Mesenchymal stem cell (in vitro differentiated cells and primary cell): ENCODE results near the gene ASCC1.

Source experiments
- DNase-seq: peaks from one replicate; pipeline ENCODE4 v3.0.0-alpha.2; 2013
- H2AFZ ChIP-seq: one replicate; pipeline ENCODE4 v1.6.1; 2013; ENCODE audit warnings: low read depth, mild to moderate bottlenecking, control low read depth, inconsistent platforms, low read length, moderate library complexity
- H2AK5ac ChIP-seq: 2 replicates; pipeline ENCODE4 v1.6.1; 2013; ENCODE audit warnings: low read length, moderate library complexity, mild to moderate bottlenecking, inconsistent platforms; ENCODE audit not compliant: severe bottlenecking
- H2BK120ac ChIP-seq: one replicate; pipeline ENCODE4 v1.6.1; 2013; ENCODE audit warnings: low read depth, mild to moderate bottlenecking, inconsistent platforms, low read length, moderate library complexity
- H2BK12ac ChIP-seq, 2 experiments: one replicate each; pipeline ENCODE4 v1.6.1; 2013; ENCODE audit warnings: inconsistent platforms in 2 of 2, low read length in 2 of 2, mild to moderate bottlenecking in 2 of 2, moderate library complexity in 2 of 2, control low read depth in 1 of 2
- H2BK15ac ChIP-seq: one replicate; pipeline ENCODE4 v1.6.1; 2013; ENCODE audit warnings: mild to moderate bottlenecking, low read depth, inconsistent platforms; ENCODE audit not compliant: poor library complexity, severe bottlenecking
- H2BK5ac ChIP-seq: 2 replicates; pipeline ENCODE4 v1.6.1; 2013; ENCODE audit warnings: low read depth, mild to moderate bottlenecking, low read length, control low read depth, inconsistent platforms; ENCODE audit not compliant: poor library complexity, severe bottlenecking
- H3K14ac ChIP-seq, 2 experiments: one replicate each; pipeline ENCODE4 v1.6.1; 2013; ENCODE audit warnings: inconsistent platforms in 2 of 2, low read length in 2 of 2, control low read depth in 1 of 2, mild to moderate bottlenecking in 1 of 2, moderate library complexity in 1 of 2
- H3K18ac ChIP-seq, 2 experiments: one replicate each; pipeline ENCODE4 v1.6.1; 2013; ENCODE audit warnings: inconsistent platforms in 2 of 2, low read length in 2 of 2, control low read depth in 1 of 2, low read depth in 1 of 2, mild to moderate bottlenecking in 1 of 2
- H3K23ac ChIP-seq, 2 experiments: one replicate each; pipeline ENCODE4 v1.6.1; 2013; ENCODE audit warnings: inconsistent platforms in 2 of 2, low read length in 2 of 2, mild to moderate bottlenecking in 2 of 2, moderate library complexity in 2 of 2, control low read depth in 1 of 2
- H3K27ac ChIP-seq: 2 replicates; pipeline ENCODE4 v1.5.1; 2013; ENCODE audit warnings: mild to moderate bottlenecking, moderate library complexity, low read length, control low read depth, inconsistent platforms; ENCODE audit not compliant: poor library complexity, severe bottlenecking
- H3K27me3 ChIP-seq, 2 experiments: 2 replicates each; pipeline versions ENCODE4 v1.6.1 to v1.7.0; 2013; ENCODE audit warnings: low read length in 2 of 2, mild to moderate bottlenecking in 2 of 2, moderate library complexity in 2 of 2, control low read depth in 1 of 2, inconsistent platforms in 1 of 2; ENCODE audit not compliant: control insufficient read depth in 1 of 2, insufficient read depth in 1 of 2
- H3K36me3 ChIP-seq, 2 experiments: 2 replicates each; pipeline versions ENCODE4 v1.6.1 to v1.7.0; 2013; ENCODE audit warnings: low read length in 2 of 2, control low read depth in 1 of 2, inconsistent platforms in 1 of 2, low read depth in 1 of 2, mild to moderate bottlenecking in 1 of 2; ENCODE audit not compliant: insufficient read depth in 2 of 2, control insufficient read depth in 1 of 2
- H3K4ac ChIP-seq, 2 experiments: one replicate each; pipeline ENCODE4 v1.6.1; 2013; ENCODE audit warnings: inconsistent platforms in 2 of 2, low read length in 2 of 2, mild to moderate bottlenecking in 2 of 2, moderate library complexity in 2 of 2, control low read depth in 1 of 2, low read depth in 1 of 2
- H3K4me1 ChIP-seq: 2 replicates; pipeline ENCODE4 v1.6.1; 2013; ENCODE audit warnings: low read depth, low read length, control low read depth; ENCODE audit not compliant: control insufficient read depth, insufficient read depth
- H3K4me2 ChIP-seq: 2 replicates; pipeline ENCODE4 v1.6.1; 2013; ENCODE audit warnings: low read length, mild to moderate bottlenecking, inconsistent platforms; ENCODE audit not compliant: poor library complexity, severe bottlenecking
- H3K4me3 ChIP-seq, 2 experiments: 2 replicates each; pipeline versions ENCODE4 v1.5.1 to v1.7.0; 2013; ENCODE audit warnings: low read length in 2 of 2, mild to moderate bottlenecking in 2 of 2, control low read depth in 1 of 2, low read depth in 1 of 2; ENCODE audit not compliant: insufficient read depth in 1 of 2
- H3K79me1 ChIP-seq: replicated peaks from 2 replicates; pipeline ENCODE4 v1.6.1; 2013; ENCODE audit warnings: mild to moderate bottlenecking, control low read depth, low read length, inconsistent platforms; ENCODE audit not compliant: poor library complexity, severe bottlenecking
- H3K9ac ChIP-seq: 2 replicates; pipeline ENCODE4 v1.7.0; 2013; ENCODE audit warnings: mild to moderate bottlenecking, low read length, moderate library complexity
- H3K9me3 ChIP-seq: 2 replicates; pipeline ENCODE4 v1.7.0; 2013; ENCODE audit warnings: mild to moderate bottlenecking, low read length; ENCODE audit not compliant: control insufficient read depth
- H4K8ac ChIP-seq: one replicate; pipeline ENCODE4 v1.6.1; 2013; ENCODE audit warnings: inconsistent platforms, mild to moderate bottlenecking, low read length, moderate library complexity
- H4K91ac ChIP-seq: one replicate; pipeline ENCODE4 v1.6.1; 2013; ENCODE audit warnings: mild to moderate bottlenecking, low read length, inconsistent platforms
- WGBS: methylation state at CpG from one replicate; pipeline ENCODE4 v1.1.7; 2013; ENCODE audit warnings: mixed read lengths; 5-methylcytosine and 5-hydroxymethylcytosine counted together

ASCC1 gene

GRCh38 chr10:72096115-72097000 is 119.7 kb downstream of the ASCC1 start:
- Histone ChIP-seq H3K9ac (no peak overlapping the region), H2BK5ac (no peak overlapping the region), H3K79me1 (no peaks in the 10 kb centered on the region), H3K9me3 (no peaks in the 10 kb centered on the region), H3K4me3 (no peak overlapping the region), H3K4me2 (no peak overlapping the region), H2BK12ac (peak overlapping the region in 1 of 2 experiments; percentile 83), H3K27ac (peak overlapping the region; percentile 58), H3K23ac (no peak overlapping the region), H3K36me3 (peaks cover 6 to 14% of the 10 kb centered on the region in 2 experiments), H4K8ac (no peak overlapping the region), H4K91ac (no peak overlapping the region), H3K18ac (peak overlapping the region in 1 of 2 experiments; percentile 67), H3K14ac (no peak overlapping the region), H2BK15ac (no peak overlapping the region), H2AK5ac (no peak overlapping the region), H3K4me1 (peaks cover 1% of the 10 kb centered on the region), H2AFZ (no peak overlapping the region), H3K27me3 (no peaks in the 10 kb centered on the region), H2BK120ac (no peak overlapping the region), H3K4ac (peak overlapping the region in 1 of 2 experiments; percentile 73)
- 68% methylated on average over 7 of the region's 9 CpGs for WGBS
- peak; percentile 83 for DNase-seq

- H2BK120ac ChIP-seq = no peak overlapping the region
- 95% methylated on average over 4 of the region's 4 CpGs for WGBS
Measured at GRCh38 chr10:72095195-72095594, 120.9 kb downstream of the ASCC1 start.

DNA sequence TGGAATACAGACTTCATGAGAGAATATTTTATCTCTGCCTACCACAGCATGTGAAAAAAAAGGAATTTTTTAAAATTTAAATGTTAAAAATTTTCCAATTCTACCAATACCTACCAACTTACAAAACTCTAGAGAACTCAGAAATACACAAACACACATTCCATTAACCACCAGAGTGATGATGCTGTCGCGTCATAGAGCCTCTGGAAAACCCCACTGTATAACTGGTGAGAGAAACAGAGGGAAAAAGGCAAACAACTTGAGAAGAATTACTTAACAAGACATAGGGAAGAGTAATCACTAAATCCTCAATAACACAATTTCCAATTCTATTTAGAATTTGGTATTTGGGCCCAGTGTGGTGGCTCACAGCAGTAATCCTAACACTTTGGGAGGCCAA is 121.5 kb downstream of the ASCC1 start:
- no CpG with 5 or more reads among the region's 2 CpGs for WGBS
- Histone ChIP-seq H2AK5ac (no peak overlapping the region), H2AFZ (no peak overlapping the region), H3K27me3 (peaks cover 2 to 3% of the 10 kb centered on the region in 2 experiments), H3K9me3 (no peaks in the 10 kb centered on the region), H3K27ac (no peak overlapping the region), H4K91ac (no peak overlapping the region), H3K36me3 (peaks cover 3 to 6% of the 10 kb centered on the region in 2 experiments), H3K18ac (no peak overlapping the region), H2BK120ac (no peak overlapping the region), H3K4me2 (no peak overlapping the region), H3K4ac (no peak overlapping the region), H3K4me3 (no peak overlapping the region), H3K9ac (no peak overlapping the region), H2BK5ac (no peak overlapping the region), H3K23ac (no peak overlapping the region), H4K8ac (no peak overlapping the region), H2BK15ac (no peak overlapping the region), H2BK12ac (no peak overlapping the region), H3K14ac (no peak overlapping the region), H3K79me1 (no peaks in the 10 kb centered on the region), H3K4me1 (peaks cover 1% of the 10 kb centered on the region)
- peak; percentile 74 for DNase-seq

More at GRCh38 chr10:72095195-72095594, 120.9 kb downstream of the ASCC1 start:
- Histone ChIP-seq H3K4me3 (no peak overlapping the region), H3K27ac (no peak overlapping the region), H3K18ac (no peak overlapping the region), H2AK5ac (no peak overlapping the region), H3K79me1 (no peaks in the 10 kb centered on the region), H2AFZ (no peak overlapping the region), H4K91ac (no peak overlapping the region), H3K4me1 (peaks cover 1% of the 10 kb centered on the region), H2BK5ac (no peak overlapping the region), H2BK15ac (no peak overlapping the region), H3K4me2 (no peak overlapping the region), H3K14ac (no peak overlapping the region), H4K8ac (no peak overlapping the region), H3K9me3 (no peaks in the 10 kb centered on the region), H3K27me3 (no peaks in the 10 kb centered on the region), H3K36me3 (peaks cover 3 to 6% of the 10 kb centered on the region in 2 experiments), H2BK12ac (no peak overlapping the region), H3K4ac (peak overlapping the region in 1 of 2 experiments; percentile 3), H3K9ac (no peak overlapping the region), H3K23ac (no peak overlapping the region)
- no peak for DNase-seq

DNA sequence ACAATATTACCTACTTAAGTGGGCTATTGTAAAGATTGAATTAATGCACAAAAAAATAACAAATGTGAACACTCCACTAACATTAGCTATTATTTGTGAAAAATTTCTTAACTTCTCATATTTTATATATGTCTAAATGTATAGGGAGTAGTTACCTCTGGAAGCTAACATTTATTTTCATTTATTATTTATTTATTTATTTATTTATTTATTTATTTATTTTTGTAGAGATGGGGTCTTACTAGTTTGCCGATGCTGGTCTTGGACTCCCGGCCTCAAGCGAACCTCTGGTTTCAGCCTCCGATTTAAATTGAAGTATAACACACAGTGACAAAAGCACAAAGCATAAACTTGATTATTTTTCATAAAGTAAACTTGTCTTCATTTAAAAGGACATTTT is 122.6 kb downstream of the ASCC1 start:
- no peak for DNase-seq
- Histone ChIP-seq H4K91ac (no peak overlapping the region), H3K27ac (no peak overlapping the region), H3K9ac (no peak overlapping the region), H3K4me3 (no peak overlapping the region), H3K23ac (no peak overlapping the region), H4K8ac (no peak overlapping the region), H3K4me2 (no peak overlapping the region), H2BK120ac (no peak overlapping the region), H2BK5ac (no peak overlapping the region), H3K4ac (no peak overlapping the region), H3K36me3 (peaks cover 0 to 6% of the 10 kb centered on the region in 2 experiments), H2AFZ (no peak overlapping the region), H3K27me3 (peaks cover 9 to 14% of the 10 kb centered on the region in 2 experiments), H3K9me3 (no peaks in the 10 kb centered on the region), H2BK15ac (no peak overlapping the region), H3K79me1 (no peaks in the 10 kb centered on the region), H2AK5ac (no peak overlapping the region), H3K18ac (no peak overlapping the region), H2BK12ac (no peak overlapping the region), H3K4me1 (peaks cover 5% of the 10 kb centered on the region), H3K14ac (no peak overlapping the region)
- WGBS = 97% methylated on average over 4 of the region's 4 CpGs
